NB4 (cell line): ENCODE data around the gene C21orf58.

Source experiments
- DNase-seq: peaks from one replicate; pipeline ENCODE4 v3.0.0; 2010; ENCODE audit warnings: low read depth
- H3K4me3 ChIP-seq: one replicate; pipeline ENCODE4 v1.5.1; 2011; ENCODE audit warnings: mild to moderate bottlenecking, low read depth, low read length, moderate library complexity
- CTCF ChIP-seq: IDR thresholded peaks from one replicate; pipeline ENCODE4 v1.5.1; 2012; ENCODE audit warnings: low read depth, low read length
- MAX ChIP-seq: IDR thresholded peaks from 2 replicates; pipeline ENCODE4 v1.6.1; 2011; ENCODE audit warnings: low read depth, low read length
- MYC ChIP-seq: IDR thresholded peaks from 2 replicates; pipeline ENCODE4 v1.6.1; 2011; ENCODE audit warnings: low read depth, low read length
- POLR2A ChIP-seq: IDR thresholded peaks from 2 replicates; pipeline ENCODE4 v1.6.1; 2011; ENCODE audit warnings: mild to moderate bottlenecking; ENCODE audit not compliant: insufficient read length; ENCODE audit errors: extremely low read depth

Gene C21orf58

GRCh38 chr21:46357684-46358425 lies 34.2 kb upstream of the C21orf58 start:
- TF ChIP-seq POLR2A (no peak), CTCF (no peak), MYC (no peak), MAX (no peak)
- H3K4me3 ChIP-seq = no peak overlapping the region
- no peak for DNase-seq

GRCh38 chr21:46357335-46357604 lies 33.6 kb upstream of the C21orf58 start:
- no peak for TF ChIP-seq POLR2A
- no peak for TF ChIP-seq MAX
- TF ChIP-seq CTCF = no peak
- TF ChIP-seq MYC = no peak
- H3K4me3 ChIP-seq = no peak overlapping the region
- DNase-seq = no peak

- no peak for DNase-seq
- TF ChIP-seq CTCF (no peak), MAX (no peak), POLR2A (no peak), MYC (no peak)
- H3K4me3 ChIP-seq = no peak overlapping the region
Observed at GRCh38 chr21:46356494-46357334, 33.0 kb upstream of the C21orf58 start.

- no peak for DNase-seq
- TF ChIP-seq MYC = no peak
- no peak for TF ChIP-seq MAX
- TF ChIP-seq CTCF = no peak
- TF ChIP-seq POLR2A = no peak
- H3K4me3 ChIP-seq = no peak overlapping the region
Observed at GRCh38 chr21:46356005-46356338, 32.3 kb upstream of the C21orf58 start.

GRCh38 chr21:46355161-46356004 lies 31.7 kb upstream of the C21orf58 start:
- no peak overlapping the region for H3K4me3 ChIP-seq
- no peak for DNase-seq
- no peak for TF ChIP-seq POLR2A

GRCh38 chr21:46354518-46354917 lies 30.8 kb upstream of the C21orf58 start:
- H3K4me3 ChIP-seq = no peak overlapping the region
- DNase-seq = no peak
- TF ChIP-seq POLR2A (no peak), MYC (no peak), MAX (no peak), CTCF (no peak)
